ENCODE measurements around the gene DBT.

- TF ChIP-seq CTCF (IDR thresholded peaks at IDR 0.05 in 2 of 3, conservative IDR thresholded peaks at IDR 0.05 in 1 of 3; ENCODE audit: control insufficient read depth in 2 of 3, extremely low read depth in 1 of 3, insufficient read depth in 1 of 3, low read depth in 3 of 3, low read length in 3 of 3) (no peak), FOS (IDR thresholded peaks at IDR 0.05; ENCODE audit: borderline replicate concordance, extremely low read depth, insufficient read length) (no peak), EZH2 (IDR thresholded peaks at IDR 0.05; ENCODE audit: borderline replicate concordance, control insufficient read depth, low read depth, low read length) (no peak), CBX3 (IDR thresholded peaks at IDR 0.05; ENCODE audit: borderline replicate concordance, low read depth) (no peak), SMARCA5 (IDR thresholded peaks at IDR 0.05) (no peak), FOXM1 (IDR thresholded peaks at IDR 0.05; ENCODE audit: low read depth, low read length) (no peak), PML (IDR thresholded peaks at IDR 0.05; ENCODE audit: low read length) (no peak)
- TF ChIP-seq, protein P1, sequence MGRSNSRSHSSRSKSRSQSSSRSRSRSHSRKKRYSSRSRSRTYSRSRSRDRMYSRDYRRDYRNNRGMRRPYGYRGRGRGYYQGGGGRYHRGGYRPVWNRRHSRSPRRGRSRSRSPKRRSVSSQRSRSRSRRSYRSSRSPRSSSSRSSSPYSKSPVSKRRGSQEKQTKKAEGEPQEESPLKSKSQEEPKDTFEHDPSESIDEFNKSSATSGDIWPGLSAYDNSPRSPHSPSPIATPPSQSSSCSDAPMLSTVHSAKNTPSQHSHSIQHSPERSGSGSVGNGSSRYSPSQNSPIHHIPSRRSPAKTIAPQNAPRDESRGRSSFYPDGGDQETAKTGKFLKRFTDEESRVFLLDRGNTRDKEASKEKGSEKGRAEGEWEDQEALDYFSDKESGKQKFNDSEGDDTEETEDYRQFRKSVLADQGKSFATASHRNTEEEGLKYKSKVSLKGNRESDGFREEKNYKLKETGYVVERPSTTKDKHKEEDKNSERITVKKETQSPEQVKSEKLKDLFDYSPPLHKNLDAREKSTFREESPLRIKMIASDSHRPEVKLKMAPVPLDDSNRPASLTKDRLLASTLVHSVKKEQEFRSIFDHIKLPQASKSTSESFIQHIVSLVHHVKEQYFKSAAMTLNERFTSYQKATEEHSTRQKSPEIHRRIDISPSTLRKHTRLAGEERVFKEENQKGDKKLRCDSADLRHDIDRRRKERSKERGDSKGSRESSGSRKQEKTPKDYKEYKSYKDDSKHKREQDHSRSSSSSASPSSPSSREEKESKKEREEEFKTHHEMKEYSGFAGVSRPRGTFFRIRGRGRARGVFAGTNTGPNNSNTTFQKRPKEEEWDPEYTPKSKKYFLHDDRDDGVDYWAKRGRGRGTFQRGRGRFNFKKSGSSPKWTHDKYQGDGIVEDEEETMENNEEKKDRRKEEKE (IDR thresholded peaks at IDR 0.05): no peak
These were observed 51.0 kb downstream of the DBT start for GRCh38 chr1:100198596-100198995.
